ENCODE results near the gene PSKH1.
A peak's percentile ranks its signal among the peaks of the same experiment; 100 is the strongest.
"Not testable (repeated sequence)": the region's sequence is repeated elsewhere in the genome, so short reads cannot be mapped to it uniquely, and the experiment has no call there.

PSKH1 gene

GRCh38 chr16:67886387-67886786, 6.7 kb upstream of the PSKH1 start:
- DNase-seq (ENCODE audit: low spot score), result no peak

DNA sequence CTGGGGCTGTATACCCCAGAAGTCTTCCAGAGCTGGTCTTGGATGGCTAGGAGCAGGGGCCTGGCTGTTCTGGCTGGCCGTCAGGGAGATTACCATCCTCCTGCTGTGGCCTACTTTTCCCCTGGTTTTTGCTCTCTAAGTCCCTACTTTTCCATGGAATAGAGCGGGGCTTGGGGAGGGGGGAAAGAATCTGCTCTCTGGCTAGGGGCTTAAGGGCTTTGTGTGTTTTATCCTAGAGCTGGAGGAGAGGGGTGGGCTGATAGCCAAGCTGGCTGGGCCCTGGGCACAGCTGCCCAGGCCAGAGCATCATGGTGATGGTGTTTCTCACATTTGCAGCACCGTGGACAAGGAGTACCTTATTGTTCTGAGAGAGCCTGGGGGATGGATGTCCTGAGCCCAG, 4.7 kb upstream of the PSKH1 start:
- no peak for DNase-seq (ENCODE audit: low spot score)

GRCh38 chr16:67892375-67892774, 679 bp upstream of the PSKH1 start:
- DNase-seq (ENCODE audit: low spot score), result no peak

DNA sequence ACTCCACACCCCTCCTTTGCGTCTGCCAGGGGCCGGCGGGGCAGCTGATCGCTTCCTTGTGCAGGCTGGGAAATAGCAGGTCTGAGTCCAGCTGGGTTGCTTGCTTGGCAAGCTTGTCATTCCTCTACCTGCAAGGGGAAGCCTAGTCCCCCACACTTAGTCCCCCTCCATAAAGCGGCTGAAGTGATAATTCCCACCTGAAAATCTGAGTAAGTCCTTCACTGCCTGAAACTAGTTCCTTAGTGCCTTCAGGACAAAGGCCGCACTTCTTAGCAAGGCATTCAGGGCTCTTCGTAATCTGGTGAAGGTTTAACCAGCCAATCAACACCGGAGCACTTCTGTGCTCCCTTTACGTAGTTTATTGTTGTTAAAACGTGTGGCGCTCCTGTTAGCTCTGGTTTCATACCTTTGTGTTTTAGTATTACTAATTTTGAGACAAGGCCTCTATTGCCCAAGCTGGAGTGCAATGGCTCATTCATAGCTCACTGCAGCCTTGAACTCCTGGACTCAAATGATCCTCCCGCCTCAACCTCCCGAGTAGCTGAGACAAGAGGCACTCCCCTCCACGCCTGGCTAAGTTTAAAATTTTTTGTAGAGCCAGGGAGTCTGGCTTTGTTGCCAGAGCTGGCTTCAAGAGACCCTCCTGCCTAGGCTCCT, 817 bp downstream of the PSKH1 start:
- no peak for DNase-seq (ENCODE audit: low spot score)

- no peak for DNase-seq (ENCODE audit: low spot score)
Observed at GRCh38 chr16:67897231-67897630, 4.2 kb downstream of the PSKH1 start.

GRCh38 chr16:67901734-67902133, 8.7 kb downstream of the PSKH1 start:
- no peak for DNase-seq (ENCODE audit: low spot score)

GRCh38 chr16:67902831-67903230, 9.8 kb downstream of the PSKH1 start:
- DNase-seq (ENCODE audit: low spot score), result no peak

DNA sequence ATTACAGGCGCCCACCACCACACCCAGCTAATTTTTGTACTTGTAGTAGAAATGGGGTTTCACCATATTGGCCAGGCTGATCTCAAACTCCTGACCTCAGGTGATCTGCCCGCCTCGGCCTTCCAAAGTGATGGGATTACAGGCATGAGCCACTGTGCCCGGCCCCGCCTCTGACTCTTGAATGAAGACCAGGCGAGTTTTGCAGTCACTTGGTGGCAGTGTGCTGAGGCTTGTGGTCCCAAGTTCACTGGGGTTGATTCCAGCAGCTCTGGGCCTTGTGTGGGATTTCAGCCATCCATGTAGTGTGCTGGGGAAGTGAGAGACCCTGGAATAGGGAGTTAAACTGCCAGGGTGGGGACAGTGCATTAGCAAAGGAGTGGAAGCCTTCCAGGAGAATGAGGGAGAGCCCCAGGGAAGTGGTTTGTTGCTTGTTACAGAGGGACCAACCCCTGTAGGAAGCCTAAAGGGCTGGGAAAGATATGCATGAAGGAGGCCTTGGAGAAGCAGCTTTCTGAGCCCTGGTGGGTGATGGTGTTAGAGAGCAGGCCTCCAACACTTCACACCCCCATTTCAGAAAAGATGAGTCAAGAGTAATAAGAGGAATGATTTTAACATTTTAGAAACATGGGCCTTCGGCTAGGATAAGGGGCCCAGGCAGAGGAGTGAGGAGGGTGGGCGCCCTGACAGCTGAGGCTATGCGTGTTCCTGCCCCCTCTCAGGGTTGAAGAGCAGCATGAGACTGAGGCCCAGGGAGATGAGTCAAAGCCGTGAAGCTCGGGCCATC, 14.5 kb downstream of the PSKH1 start:
- DNase-seq (ENCODE audit: low spot score), result no peak

- DNase-seq (ENCODE audit: low spot score), result no peak
Observed at GRCh38 chr16:67909056-67909742, 16.1 kb downstream of the PSKH1 start.

DNA sequence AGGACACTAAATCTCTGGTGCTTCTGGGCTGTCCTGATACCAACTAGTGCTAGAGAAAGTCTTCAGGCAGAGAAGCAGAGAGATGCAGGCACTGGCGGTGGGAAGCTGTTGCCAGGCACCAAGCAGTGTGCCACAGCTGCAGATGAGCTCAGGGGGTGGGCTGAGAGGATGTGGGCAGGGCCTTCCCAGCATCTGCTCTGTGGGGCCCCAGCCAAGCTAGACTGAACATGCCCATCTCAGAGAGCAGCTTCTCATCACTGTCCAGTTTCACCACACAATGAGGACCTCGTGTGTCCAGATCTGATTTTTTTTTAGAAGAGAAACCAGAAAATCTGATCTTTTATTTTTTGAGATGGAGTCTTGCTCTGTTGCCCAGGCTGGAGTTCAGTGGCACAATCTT, 17.1 kb downstream of the PSKH1 start:
- DNase-seq (ENCODE audit: low spot score), result peak; percentile 34

DNA sequence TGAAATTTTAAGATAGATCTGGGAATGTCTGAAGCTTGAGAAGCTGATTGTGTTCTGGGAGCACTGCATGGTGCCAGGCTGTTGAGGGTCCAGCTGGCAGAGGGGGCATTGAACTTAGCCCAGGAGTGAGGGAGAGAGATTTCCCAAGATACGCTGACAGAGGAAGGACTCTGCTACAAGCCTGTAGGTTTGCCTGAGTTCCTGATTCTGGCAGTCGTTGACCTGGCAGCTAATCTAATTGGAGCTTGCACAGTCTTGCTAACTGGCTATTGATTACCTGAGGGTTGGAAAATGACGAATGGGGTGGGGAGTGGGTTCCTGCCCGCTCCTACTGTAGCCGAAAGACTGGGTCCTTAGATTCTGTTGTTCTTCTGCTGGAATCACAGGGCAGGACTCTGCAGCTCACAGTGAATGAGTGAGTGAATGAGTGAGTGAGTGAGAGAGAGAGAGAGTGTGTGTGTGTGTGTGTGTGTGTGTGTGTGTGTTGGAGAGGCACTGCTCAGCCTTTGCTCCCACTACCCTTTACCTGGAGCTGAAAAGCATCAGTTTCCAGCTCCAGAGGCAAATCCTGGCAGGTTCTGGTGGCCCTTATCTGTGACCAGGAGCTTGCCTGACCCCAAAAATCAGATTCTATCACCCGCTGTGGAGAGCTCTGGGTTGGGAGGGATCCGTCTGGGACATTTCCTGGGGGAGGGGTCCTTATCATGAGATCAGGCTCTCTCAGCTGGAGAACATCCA, 21.9 kb downstream of the PSKH1 start:
- DNase-seq (ENCODE audit: low spot score), result no peak

DNA sequence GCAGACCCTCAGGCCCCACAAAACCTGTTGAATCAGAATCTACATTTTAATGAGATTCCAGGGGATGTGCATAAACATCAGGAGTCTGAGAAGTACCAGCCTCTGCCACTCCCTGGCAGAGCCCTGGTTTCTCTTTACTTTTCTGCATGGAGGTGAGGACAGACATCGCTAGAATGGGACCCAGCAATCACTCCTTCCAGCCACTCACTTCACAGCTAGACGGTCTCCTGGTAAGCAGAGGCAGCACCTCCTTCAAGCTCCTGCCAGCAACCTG, 22.4 kb downstream of the PSKH1 start:
- not testable (repeated sequence) for DNase-seq (ENCODE audit: low spot score)

DNA sequence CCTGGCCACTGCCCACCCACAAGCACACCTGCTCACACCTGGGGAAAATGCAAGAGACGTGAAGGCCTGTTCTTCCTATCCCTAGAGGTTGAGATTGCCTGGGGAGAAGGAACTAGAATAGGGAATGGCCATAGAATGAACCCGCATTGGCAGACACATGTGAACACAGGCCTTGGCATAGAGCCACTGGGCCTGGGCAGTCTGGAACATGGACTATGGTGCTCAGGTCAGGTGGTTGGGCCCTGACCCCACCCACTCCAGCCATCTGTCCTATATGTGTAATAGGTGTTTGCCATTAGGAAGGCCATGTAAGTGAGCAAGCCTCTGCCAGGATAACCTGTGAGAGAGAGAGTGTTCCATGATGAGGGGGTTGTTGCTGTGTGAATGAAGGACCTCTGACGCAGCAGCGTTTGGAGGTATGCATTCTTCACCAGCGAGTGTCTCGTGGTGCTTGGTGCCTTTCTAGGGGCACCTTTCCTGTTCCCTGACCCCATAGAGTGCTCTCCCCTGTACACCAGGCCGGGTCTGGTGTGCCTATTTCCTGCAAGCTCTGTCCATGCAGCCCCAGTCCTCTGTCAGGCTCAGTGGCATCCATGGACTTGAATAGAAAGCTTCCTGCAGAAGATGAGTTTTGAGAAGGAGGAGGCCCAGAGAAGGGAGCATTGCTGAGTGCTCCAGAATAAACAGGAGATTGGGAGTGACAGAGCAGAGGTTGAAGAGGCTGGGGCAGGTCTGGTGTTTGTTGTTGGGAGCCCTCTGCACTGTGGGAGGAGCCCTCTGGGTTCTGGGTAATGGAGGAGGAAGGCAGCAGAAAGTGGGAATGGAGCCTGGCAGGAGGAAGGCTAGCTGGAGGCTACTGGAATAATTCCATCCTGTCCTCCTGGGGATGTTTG, 23.0 kb downstream of the PSKH1 start:
- DNase-seq (ENCODE audit: low spot score), result no peak

DNA sequence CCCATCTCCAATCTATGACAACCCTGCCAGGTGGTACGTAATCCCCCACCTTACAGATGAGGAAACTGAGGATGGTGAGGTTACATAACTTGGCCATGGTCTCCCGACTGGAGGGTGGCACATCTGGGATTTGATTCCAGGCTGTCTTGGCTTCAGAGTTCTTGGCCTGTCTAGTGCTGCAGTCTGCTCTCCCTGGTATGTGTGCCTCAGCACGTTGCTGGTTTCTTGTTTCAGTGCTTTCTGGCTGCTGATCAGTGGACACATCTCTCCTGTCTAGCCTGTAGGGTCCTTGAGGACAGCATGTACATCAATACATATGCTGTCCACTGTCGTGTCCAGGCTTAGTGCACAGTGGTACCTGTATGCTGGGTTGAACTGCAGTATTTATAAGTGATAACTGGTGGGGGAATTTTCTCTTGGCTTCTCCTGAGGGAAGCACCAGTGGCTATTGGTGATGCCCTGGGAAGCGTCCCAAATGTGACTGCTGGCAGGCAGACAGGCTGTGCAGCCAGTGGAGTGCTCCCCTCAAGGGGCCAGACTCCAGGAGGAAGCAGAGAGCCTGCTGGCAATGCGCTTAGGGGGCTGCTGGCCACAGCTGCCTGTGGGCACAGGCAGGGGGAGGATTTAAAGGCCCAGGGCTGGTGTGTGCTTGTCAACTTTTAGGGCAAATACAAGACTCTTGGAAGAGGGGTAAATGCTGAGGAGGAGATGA, 24.2 kb downstream of the PSKH1 start:
- no peak for DNase-seq (ENCODE audit: low spot score)

DNA sequence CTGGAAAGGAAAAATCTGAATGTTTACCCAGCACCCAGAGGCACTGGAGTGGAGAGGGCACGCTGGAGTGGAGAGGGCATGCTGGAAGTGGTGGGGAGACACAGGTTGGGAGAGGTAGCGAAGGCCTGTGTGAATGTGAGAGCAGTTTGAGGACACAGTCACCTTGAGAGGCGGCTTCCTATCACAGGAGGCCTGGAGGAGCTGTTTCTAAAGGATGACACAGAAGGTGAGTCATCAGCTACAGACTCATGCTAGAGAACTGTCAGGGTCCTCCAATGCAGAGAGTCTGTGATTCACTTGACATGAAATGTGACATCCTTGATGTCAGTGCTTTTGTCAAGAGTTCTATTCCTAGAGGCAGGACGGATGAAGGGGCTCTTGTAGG, 24.8 kb downstream of the PSKH1 start:
- peak; percentile 83 for DNase-seq (ENCODE audit: low spot score)

DNA sequence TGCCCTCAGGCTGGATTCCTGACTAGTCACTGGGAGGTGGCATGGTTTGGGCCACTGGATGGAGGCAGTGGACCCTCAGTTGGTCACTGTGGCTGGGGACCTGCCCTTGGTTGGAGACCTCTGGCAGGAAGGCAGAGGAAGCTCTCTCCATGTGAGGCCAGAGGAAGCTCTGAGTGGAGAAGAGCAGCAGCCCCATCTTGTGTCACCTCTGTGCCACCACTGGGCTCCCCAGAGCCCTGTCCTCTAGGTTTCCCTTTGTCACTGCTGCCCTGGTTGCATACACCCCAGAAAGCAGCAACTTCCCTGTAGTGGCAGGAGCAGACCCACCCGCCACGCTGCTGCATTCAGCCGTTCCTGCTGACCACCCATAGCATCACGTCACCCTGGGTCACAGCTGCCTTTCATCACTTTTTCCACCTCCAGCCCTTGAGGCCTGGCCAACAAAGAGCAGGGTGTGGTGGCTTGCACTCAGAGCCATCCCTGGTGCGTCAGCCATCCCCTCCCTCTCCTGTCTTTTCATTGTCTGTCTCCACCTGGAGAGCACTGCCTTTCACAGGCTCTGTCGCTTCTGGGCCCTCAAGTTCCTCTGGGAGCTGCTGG, 26.7 kb downstream of the PSKH1 start:
- no peak for DNase-seq (ENCODE audit: low spot score)

- DNase-seq (ENCODE audit: low spot score), result no peak
Observed at GRCh38 chr16:67922221-67922620, 29.2 kb downstream of the PSKH1 start.

- DNase-seq (ENCODE audit: low spot score), result no peak
Observed at GRCh38 chr16:67922740-67923139, 29.7 kb downstream of the PSKH1 start.

DNA sequence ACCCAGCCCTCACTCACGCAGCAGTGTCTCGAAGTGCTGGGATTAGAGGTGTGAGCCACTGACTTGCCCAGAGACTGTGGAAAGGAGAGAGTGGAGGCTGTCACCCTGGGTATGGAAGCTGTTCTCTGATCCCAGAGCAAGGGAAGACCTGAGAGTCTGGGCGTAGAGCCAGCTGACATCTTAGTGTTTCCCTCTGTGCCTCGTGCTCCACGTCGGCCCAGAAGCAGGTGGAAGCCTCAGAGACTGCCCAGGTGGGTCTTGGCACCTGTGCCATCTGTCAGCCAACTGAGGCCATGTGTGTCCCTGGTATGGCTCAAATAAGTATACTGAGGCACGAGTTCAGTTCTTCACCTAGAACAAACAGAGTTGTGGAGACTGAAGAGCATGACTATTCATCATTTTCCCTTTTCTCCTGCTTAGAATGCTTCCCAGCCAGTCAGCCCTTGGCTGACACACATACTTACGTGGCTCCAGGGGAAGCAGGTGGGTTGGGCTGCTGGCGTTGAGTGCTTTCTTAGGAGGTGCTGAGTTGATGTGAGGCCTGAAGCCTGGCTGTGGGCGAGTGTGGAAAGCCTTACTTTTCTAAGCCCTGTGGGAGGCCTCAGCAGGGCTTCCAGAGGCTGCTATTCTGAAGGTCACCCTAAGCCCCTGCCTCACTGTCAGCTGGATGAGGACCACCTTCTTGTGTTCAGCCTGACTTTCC, 30.5 kb downstream of the PSKH1 start:
- no peak for DNase-seq (ENCODE audit: low spot score)

Measured in activated CD4-positive, alpha-beta T cell treated with anti-CD3 and anti-CD28 coated beads, Interleukin-2, Interleukin-4, amounts not matched to agents 100 ng/mL and 50 ng/mL, durations not matched to agents 16 hours and 8 hours (primary cell).